ENCODE results near the gene TM9SF4.
A peak's percentile ranks its signal among the peaks of the same experiment; 100 is the strongest.
"Not testable (repeated sequence)": the region's sequence is repeated elsewhere in the genome, so short reads cannot be mapped to it uniquely, and the experiment has no call there.

TM9SF4 gene

GRCh38 chr20:32158943-32159660, 49.6 kb downstream of the TM9SF4 start:
- DNase-seq = no peak

DNA sequence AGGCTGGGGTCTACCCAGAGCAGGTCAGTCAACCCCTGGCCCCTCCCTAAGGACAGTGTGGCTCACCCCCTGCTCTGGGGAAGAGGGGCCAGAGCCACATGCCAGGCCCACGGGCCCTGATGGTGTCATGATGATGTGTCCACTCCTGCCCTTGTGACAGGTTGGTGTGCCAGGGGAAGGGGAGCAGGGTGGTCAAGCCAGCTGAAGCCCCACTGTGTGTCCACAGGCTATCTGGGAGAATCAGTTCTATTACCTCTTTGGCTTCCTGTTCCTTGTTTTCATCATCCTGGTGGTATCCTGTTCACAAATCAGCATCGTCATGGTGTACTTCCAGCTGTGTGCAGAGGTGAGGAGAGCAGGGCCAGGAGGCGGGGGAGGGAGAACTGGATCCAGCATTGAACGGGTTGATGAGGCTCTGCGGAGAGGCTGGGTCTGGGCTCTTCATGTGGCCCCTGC, 50.3 kb downstream of the TM9SF4 start:
- DNase-seq = no peak

DNA sequence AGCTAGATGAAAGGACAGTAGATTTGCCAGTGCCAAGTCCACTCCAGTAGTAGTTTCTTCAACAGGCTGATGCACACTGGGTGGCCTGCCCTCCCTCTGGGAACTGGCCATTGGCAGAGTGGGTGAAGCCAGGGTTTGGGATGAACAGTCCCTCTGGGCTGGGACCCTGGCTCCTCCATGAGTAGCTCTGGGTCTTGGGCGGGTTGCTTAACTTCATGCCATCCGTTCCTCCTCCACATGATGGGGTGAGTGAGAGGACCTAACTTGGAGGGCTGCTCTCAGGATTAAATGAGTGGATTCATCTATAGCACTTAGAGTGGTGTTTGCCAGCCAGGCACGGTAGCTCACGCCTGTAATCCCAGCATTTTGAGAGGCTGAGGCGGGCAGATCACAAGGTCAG, 50.8 kb downstream of the TM9SF4 start:
- DNase-seq = no peak

GRCh38 chr20:32162351-32162750, 52.8 kb downstream of the TM9SF4 start:
- DNase-seq = no peak

DNA sequence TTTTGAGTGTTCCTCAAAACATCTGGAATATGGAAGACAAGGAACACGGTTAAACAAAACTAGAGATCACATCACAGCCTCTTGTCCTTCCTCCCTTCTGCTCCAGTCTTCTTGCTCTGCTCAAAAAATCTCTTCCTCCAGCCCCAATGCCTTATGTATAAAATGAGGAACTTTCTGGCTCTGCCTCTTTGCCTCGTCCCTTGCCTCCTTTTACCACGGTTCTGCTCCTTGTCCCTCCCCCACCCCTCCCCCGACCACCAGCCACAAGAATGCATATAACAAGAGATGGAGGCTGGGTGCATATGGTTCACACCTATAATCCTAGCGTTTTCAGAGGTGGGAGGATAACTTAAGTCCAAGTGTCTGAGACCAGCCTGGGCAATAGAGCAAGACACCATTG, 54.4 kb downstream of the TM9SF4 start:
- no peak for DNase-seq

- no peak for DNase-seq
Measured at GRCh38 chr20:32164984-32165735, 55.6 kb downstream of the TM9SF4 start.

GRCh38 chr20:32165836-32166545, 56.5 kb downstream of the TM9SF4 start:
- no peak for DNase-seq

- no peak for DNase-seq
Measured at GRCh38 chr20:32167552-32167951, 58.0 kb downstream of the TM9SF4 start.

GRCh38 chr20:32168184-32168910, 58.8 kb downstream of the TM9SF4 start:
- peak; percentile 29 for DNase-seq

DNA sequence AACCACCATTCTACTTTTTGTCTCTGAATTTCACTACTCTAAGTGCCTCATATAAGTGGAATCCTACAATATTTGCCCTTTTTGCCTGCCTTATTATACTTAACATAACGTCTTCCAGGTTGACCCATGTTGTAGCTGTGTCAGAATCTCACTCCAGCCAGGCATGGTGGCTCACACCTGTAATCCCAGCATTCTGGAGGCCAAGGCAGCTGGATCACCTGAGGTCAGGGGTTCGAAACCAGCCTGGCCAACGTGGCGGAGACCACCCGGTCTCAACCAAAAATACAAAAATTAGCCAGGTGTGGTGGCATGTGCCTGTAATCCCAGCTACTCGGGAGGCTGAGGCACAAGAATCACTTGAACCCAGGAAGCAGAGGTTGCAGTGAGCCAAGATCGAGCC, 68.2 kb downstream of the TM9SF4 start:
- not testable (repeated sequence) for DNase-seq

- no peak for DNase-seq
Measured at GRCh38 chr20:32179515-32179914, 70.0 kb downstream of the TM9SF4 start.

DNA sequence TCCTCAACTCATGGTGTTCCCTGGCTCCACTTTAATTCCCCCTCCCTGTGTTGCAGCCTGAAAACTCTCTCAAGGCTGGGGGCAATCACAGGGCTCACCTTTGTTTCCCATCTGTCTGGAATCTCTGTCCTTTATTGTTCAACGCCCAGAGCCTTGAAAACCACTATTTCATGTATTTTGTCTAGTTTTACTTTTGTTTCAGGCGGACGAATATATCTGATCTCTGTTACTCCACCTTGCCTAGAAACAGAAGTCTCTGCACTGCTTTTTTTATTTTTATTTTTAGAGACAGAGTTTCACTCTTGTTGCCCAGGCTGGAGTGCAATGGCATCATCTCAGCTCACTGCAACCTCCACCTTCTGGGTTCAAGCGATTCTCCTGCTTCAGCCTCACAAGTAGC, 70.4 kb downstream of the TM9SF4 start:
- no peak for DNase-seq

DNA sequence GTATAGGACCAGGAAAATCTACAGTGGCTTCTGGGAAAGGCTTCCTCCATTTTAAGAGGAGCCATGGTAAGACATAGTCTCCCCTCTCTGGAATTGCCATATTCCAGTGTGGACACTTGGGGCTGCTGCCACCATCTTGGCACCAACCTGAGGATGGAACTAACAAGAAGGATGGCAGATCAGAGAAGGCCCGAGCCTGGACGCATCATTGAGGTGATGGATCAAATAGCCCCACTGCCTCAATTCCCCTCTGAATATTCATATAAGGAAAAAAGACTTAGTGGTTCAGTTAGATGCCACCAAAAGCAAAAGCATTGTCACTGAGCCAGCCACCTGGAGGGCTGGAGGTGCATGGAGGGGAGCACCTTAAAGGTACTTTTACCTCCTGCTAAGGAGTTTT, 72.1 kb downstream of the TM9SF4 start:
- DNase-seq = no peak

DNA sequence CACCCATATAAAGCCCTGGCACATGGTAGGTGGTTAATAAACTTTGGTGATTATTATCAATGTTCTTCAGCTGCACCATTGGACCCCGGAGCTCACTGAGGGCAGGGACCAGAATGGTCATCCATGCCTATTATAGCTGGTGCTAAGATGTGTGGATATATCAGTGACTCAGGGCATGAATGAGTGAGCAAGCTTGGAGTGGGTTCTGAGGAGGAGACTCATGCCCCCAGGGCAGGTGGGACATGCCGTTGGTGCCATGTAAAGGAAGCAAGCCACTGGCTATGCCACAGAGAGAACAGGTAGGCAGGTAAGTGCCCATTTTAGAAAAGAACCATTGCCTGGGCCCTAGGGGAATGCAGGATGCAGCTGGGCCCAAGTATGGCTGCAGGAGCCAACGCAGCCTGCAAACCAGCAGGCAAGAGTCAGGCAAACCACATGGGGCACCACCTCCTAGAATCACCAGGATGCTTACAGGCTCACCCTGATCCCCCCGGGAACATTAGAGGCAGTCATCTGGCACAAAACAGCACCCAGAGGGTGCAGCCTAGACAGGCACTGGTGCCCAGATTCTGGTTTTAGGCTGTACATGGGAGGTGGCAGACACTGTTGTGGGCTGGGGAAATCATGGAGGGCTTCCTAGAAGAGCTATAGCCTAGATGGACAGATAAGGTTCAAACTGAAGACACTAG, 74.6 kb downstream of the TM9SF4 start:
- no peak for DNase-seq

DNA sequence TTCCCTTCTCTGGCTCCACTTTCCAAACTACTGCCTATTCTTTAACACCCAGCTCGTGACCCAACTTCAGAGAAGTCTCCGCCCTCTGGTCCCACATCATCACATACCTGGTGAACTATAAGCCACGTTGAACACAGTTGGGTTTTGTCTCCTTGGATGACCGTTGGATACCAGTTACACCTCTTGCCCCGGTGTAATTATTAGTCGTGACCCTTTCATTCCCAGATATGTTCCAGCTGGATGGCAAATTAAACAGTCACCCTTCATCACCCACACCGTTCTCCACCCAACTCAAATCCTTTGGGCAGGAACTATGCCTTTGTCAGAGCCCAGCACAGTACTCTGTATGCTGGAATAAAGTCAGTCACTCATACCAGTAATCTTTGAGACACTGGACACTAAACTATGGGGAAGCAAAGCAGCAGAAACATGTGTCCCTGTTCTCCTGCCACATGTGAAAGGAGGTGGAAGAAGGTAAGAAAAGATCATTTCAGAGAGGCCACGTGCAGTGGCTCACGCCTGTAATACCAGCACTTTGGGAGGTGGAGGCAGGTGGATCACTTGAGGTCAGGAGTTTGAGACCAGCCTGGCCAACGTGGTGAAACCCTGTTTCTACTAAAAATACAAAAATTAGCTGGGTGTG, 75.6 kb downstream of the TM9SF4 start:
- no peak for DNase-seq

- DNase-seq = no peak
Measured at GRCh38 chr20:32186506-32186905, 77.0 kb downstream of the TM9SF4 start.

GRCh38 chr20:32188376-32189122, 79.0 kb downstream of the TM9SF4 start:
- DNase-seq = no peak

DNA sequence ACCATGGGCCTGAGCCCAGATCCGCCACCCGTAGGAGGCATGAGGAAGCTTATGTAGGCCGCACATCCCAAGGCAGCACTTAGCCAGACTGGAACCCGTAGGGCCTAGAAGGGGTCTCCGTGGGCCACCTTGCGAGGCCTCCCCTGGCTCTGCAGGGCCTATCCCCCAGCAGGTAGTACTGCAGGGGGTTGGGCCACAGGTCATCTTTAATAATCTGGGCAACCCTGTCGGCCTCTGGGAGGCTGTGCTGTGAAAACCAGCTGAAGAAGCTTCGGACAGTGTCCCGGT, 79.6 kb downstream of the TM9SF4 start:
- DNase-seq = no peak

- DNase-seq = peak; percentile 42
Measured at GRCh38 chr20:32189691-32190615, 80.4 kb downstream of the TM9SF4 start.
